NCI-H2107 treated with DMSO at 0.1 percent for 48 hours (cell line): Measurements from ENCODE around the gene TAF8.
A peak's percentile ranks its signal among the peaks of the same experiment; 100 is the strongest.
"Not testable (repeated sequence)": the region's sequence is repeated elsewhere in the genome, so short reads cannot be mapped to it uniquely, and the experiment has no call there.

ENCODE experiments used
- DNase-seq: peaks from one replicate; lab custom pipeline; 2025; ENCODE audit not compliant: unreplicated experiment; lab: John Stamatoyannopoulos, UW

Gene TAF8, protein sequence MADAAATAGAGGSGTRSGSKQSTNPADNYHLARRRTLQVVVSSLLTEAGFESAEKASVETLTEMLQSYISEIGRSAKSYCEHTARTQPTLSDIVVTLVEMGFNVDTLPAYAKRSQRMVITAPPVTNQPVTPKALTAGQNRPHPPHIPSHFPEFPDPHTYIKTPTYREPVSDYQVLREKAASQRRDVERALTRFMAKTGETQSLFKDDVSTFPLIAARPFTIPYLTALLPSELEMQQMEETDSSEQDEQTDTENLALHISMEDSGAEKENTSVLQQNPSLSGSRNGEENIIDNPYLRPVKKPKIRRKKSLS

DNA sequence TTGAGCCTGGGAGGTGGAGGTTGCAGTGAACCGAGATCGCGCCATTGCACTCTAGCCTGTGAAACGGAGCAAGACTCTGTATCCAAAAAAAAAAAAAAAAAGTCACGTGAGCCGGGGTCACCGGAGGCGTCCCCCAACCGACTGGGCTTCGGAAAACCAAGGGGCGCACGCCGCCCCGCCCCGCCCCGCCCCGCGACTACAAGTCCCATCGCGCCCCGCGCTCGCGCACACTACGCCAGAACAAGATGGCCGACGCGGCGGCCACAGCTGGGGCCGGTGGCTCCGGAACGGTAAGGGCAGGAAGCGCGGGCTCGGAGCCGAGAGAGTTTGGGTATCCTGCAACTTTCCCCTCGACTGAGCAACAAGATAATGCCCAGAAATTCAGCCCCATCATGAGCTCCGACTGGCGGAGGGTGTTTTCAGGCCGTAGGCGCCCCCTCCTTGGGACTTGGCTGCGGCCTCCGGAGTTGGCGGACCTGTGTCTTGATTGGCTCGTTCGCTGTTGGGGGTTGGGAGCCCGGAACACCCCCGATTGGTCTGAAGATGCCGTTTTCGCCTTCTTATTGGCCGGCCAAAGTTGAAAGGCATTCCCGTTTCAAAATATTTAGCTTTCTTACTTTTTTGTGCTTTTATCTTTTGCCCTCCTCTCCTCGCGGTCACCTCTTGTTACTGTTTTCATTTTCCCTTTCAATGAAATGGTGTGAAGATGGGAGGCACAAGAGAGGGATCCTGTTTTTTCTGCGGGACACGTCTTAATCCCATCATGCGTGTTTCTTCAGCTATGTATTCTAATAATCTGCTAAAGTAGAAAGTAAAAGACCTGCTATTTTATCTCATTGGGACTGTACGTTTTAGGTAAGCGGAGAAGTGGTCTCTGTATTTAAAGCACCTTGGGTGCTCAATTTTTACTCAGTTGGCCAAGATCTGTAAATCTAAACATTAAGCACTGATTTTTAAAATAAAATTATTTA lies at the start of gene TAF8:
Gene TAF8, plus strand, starts transcription at position 228 of the 971 bp plus-strand sequence. Its CDS starts 18 bp downstream, at position 246.
- DNase-seq: peak; percentile 56

DNA sequence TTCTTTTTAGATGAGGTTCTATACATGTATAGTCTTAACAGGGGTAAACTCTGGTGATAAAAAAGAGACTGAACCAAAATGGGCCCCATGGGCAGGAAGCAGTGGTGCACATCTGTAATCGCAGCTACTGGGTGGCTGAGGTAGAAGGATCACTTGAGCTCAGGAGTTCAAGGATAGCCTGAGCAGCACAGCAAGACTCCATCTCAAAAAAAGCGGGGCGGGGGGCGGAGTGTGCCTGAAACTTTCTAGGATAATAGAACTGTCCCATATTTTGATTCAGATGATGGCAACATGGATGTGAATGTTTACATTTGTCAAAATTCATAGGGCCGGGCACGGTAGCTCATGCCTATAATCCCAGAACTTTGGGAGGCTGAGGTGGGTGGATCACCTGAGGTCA lies 48.8 kb upstream of the TAF8 start:
- DNase-seq: no peak

DNA sequence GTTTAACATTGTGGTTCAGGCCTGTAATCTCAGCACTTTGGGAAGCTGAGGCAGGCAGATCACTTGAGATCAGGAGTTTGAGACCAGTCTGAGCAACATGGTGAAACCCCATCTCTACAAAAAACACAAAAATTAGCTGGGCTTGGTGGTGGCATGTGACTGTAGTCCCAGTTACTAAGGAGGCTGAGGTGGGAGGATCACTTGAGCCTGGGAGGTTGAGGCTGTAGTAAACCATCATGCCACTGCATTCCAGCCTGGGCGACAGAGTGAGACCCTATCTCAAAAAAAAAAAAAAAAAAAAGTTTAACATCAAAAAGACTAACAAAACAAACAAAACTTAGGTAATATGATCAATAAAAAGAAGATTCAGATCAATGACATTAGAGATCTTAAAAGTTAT lies 46.7 kb upstream of the TAF8 start:
- not testable (repeated sequence) for DNase-seq

DNA sequence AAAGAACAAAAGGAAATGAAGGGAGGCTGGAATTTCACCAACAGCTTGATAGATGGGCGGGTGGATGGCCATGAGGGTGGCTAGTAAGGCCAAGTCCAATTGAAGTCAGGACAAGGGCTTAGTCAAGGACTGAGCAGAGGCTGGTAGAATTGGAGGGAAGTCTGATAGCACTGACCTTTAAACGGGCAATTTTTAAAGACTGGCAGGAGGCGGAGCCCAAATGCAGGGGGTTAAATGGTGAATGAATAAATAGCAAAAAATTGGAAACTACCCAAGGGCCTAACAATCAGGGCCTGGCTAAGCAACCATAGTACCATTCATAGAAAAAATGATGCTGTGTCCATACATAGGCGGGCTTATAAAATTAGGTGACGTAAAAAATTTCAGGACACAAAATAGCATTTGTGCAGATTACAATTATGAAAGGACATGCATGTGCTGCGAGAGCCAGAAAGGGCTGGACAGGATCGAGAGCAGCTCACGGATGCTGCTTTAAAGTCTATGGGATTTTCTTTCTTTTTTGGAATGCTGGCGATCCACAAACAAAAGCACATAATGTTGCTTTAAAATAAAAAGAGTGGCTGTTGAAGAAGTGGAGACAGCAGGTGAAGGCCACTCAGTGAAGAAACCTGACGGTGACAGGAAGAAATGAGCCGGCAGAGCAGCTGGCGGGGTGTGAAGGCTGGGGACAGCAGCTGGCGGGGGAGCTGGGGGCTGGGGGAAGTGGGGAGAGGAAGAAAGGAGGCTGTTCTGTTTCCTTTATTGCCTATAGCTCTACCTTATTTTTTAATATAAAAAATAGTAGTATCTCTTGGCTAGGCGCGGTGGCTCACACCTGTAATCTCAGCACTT lies 42.8 kb upstream of the TAF8 start:
- DNase-seq: peak; percentile 21

DNA sequence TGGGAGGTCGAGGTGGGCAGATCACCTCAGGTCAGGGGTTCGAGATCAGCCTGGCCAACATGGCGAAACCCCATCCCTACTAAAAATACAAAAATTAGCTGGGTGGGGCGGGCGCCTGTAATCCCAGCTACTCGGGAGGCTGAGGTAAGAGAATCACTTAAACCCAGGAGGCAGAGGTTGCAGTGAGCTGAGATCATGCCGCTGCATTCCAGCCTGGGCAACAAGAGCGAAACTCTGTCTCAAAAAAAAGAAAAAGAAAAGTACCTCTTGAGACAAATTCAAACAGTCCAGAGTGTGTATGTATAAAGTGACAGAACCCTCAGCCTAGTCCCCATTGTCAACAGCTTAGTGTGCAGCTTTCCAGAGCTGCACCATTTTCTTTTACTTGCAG lies 42.2 kb upstream of the TAF8 start:
- DNase-seq: not testable (repeated sequence)

DNA sequence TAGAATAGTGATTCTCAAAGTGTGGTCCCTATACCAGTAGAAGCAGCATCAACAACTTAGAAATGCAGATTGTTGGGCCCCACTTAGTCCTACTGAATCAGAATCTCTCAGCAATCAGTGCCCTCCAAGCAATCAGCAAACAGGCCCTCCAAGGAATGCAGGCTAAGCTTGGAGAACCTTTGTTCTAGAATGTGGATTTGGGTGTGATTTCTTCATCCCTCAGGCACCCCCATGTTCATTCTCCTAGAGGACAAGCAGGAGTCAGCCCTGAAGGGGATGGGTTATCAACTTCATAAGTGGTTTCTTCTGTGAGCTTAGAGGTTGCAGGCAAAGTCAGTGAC lies 40.5 kb upstream of the TAF8 start:
- no peak for DNase-seq

DNA sequence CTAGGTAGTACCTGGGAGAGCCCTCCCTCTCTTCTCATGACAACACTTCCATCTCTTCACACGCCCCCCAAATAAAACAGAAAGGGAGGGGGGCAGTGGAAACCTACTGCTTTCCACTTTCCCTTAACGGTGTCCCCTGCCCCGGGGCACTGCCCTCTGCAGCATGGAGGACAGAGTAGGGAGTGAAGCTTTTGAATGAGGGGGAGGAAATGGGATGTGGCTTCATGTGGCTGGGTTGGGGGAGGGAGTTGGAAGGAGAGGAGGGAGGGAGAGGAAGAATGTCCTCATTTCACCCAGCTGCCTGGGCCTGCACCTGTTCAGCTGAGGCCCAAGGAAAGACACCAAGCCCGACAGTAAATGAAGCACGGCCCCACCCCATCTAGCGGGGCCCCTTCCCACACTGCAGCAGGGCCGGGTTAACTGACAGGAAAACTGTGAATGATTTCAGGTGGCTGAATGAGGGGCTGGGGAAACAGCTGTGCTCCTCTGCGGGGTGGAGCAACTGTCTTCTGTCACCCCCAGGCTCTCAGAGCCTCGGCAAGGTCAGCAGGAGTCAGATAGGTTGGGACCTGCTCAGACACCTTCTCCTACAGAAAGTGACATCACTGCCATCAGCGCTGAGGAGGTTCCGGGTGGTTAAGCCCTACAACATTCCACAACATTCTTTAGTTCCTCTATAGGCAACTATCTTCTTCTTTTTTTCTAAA lies 40.0 kb upstream of the TAF8 start:
- DNase-seq: no peak

DNA sequence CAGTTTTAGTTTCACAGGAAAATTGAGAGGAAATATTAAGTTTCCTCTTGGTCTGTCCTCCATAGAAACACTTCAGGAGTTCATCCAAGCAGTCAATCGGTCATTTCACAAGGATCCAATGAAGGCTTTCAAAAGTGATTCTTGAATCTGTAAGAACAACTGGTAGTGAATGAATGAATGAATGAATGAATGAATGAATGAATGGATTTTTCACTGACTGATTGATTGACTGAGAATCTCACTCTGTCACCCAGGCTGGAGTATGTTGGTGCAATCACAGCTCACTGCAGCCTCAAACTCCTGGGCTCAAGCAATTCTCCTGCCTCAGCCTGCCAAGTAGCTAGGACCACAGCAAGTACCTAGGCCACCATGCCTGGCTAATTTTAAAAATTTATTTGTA lies 39.4 kb upstream of the TAF8 start:
- no peak for DNase-seq

DNA sequence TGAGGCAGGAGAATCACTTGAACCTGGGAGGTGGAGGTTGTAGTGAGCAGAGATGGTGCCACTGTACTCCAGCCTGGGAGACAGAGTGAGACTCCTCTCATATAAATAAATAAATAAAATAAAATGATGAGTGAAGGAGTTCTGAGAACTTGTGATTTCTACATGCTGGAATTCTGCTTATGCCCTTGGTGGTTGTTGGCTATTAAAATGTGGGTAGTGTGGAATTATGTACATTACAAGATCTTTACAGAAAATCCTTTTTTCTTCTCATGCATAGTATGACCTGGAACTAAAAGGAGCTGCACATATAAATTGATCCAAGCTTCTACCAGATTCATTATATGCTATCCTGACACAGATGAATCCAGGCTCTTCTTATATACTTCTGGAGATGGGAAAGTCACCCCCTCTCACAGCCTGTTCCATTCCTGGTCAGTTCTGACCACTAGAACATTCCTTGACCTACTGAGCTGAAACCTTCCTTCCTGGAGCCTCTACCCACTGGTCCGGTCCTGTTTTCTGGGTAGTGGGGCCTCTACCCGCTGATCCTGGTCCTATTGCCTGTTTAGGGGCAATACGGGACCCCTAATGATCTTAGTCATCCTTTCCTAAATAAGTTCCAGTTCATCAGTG lies 37.7 kb upstream of the TAF8 start:
- no peak for DNase-seq

DNA sequence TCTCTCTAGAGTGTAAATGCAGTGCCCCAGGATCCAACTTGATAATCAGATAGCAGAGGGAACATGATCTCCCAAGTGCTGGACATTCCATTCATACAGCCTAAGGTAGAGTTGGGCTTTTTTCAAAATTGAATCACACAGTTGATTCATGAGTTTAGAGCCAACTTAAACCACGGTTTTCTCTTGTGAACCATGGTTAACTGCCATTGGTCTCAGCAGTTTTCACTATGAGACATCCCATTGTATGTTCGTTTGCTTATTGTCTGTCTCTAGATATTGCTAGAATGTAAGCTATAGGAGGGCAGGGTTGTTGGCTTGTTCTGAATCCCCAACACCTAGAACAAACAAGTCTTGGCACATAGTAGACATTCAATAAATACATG lies 37.2 kb upstream of the TAF8 start:
- DNase-seq: no peak

DNA sequence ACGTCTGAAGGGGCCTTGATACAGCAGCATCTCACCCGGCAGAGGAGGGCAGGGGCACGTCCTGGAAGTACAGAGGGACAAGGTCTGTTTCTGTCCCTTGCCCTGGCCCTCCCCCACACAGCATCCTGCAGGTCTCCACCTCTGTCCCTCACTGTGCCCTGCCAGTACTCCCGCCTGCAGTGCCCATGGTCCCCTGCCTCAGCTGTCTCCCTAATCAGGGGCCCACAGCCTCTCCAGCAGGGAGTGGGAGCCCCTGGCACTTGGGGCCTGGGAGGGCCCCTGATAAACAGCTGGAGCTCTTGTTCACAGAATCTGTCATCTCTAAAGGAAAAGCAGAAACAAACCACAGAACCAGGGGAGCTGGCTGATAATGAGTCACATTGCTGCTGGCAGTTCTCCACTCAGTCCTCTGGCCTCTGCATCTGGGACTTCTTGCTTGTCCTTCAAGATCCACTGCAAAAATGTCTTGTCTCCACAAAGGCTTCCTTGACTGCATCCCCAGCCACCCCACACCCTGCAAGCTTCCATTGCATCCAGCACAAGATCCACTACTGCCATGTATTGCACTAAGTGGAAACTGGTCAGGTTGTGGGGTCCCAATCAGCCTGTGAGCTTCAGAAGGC lies 33.2 kb upstream of the TAF8 start:
- no peak for DNase-seq

DNA sequence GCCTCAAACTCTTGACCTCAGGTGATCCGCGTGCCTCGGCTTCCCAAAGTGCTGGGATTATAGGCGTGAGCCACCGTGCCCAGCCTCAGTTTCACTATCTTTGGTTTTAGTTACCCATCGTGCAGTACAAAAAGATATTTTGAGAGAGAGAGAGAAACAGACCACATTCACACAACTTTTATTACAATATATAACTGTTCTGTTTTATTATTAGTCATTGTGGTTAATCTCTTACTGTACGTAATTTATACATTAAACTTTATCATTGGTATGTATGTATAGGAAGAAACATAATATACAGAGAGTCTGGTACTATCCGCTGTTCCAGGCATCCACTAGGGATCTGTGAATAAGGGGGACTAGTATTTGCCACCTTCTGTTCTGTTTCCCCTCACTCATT lies 29.4 kb upstream of the TAF8 start:
- no peak for DNase-seq

DNA sequence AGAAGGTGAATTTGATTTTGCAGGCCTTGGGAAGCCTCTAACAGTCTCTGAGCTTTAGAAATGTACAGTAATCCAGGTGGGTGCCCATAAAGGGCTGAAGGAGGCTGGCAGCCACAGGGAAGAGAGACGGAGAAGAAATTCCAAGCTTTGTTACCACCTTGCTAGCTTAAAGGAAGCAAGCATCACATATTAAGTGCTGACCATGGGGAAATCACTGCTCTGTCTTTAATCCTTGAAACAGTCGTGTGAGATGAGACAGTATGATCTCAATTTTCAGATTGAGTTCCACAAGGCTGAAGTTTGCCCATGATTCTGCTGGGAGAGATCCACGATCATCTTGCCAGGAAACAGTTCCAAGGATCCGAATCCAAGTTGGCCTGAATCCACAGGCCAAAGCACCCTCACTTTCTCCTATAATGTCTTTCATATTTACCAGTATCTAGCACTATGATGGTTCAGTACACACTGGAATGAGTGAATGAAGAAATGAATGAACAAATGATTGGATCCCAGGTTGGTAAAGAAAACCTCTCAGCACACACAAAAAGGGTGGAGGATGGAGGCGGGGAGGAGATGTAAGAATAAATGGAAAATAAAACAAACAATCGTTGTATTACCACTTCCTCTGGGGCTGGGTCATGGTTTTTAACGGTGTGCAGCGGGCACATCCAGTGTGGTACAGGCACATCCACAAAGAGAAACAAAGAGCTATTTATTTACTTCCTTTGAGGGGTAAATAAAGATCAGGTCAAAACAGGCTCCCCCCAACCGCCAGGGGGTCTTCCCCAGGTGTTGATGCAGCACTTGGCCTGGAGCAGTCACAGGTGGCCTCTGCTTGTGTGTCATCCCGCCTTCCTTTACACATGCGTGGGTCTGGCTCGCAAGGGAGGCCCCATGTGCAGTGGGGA lies 28.2 kb upstream of the TAF8 start:
- no peak for DNase-seq

DNA sequence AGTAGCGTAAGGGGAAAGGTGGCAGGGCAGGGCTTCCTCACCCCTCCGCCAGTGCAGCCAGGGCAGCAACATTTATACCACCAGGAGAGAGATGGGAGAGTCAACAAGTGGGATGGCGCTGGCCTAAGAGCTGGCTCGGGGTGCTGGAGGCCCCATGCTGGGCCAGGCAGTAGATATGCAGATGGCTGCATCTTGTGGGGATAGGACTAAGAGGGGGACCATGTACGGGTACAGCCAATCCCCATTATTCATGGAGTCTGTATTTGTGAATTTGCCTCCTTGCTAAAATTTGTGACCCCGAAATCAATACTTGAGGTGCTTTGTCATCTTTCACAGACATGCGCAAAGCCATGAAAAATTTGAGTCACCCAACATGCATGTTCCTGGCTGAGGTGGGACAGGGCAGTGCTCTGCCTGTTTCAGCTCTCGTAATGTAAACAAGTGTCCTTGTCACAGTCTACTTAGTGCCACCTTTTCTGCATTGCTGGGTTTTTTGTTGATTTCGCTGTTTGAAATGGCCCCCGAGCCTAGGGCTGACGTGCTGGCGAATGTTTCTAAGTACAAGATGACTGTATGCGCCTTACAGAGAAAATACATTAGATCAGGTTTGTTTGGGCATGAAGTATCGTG lies 27.5 kb upstream of the TAF8 start:
- DNase-seq: no peak

DNA sequence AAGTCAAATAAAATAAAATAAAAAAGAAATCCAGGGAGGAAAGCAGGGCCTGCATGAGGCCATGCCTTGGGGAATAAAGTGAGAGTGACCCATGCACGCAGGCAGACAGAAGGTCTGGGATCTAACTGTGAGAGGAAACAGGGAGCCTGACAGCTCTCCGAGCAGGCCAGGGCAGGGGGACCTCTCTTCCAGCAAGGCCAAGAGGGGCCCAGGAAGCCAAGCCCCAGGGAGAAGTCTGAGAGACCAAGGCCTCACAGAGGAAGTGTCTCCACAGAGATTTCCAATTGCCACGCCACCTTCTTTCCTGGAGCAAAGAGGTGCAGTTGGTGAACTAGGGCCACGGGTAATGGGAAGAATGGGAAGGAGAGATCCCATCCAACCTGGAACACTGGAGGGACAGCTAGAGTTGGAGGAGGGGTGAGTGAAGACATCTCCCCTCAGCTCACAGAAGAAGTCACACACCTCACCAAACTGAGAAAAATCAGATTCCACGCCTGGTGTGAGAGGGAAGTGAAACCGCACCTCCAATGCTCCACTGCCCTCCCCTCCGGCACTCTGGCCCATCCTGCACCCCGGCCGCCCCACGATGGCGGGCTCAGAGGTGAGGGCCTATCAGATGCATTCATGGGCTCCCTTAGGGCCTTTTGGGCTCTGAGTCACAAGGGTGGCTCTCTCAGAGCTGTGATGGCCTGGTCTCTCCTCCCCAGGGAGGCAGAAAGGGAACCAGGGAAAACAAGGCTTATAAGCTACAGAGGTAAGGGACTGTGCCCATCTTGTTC lies 25.1 kb upstream of the TAF8 start:
- DNase-seq: no peak

DNA sequence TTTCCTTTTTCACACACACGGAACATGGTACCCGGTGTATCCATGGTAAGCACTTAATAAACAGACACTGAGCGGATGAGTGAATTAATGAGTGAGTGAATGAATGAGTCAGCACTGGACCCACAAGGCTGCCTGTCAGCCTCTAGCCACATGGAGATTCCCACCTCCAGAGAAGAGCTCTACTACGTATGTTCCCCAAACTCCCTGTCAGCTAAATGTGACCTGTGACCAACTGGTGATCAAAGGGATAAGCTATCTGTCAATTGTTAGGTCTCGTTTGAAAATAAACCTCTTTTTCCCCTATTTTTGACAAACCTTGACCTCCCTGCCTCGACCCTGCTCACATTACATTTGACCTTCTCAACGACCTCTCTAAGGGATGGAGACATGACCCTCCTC lies 24.5 kb upstream of the TAF8 start:
- DNase-seq: no peak

DNA sequence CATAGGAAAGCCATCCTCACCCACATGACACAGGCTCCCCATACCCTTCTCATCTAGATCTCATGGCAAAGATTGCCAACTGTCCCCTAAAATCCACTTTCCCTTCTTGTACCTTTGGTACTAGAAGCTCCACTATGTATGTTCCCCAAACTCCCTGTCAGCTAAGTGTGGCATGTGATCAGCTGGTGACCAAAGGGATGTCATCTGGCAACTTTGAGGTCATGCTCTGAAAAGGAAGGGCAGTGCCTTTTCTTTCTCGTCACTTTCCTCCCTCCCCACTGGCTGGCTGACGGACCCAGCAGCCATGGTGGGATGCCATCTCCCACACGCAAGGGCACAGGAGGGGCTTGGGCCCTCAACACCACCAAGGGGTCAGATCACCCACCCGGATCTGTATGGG lies 23.8 kb upstream of the TAF8 start:
- no peak for DNase-seq
